Measurements from ENCODE around the gene SEMA3E.

Gene SEMA3E

GRCh38 chr7:83347945-83348444 lies 300.9 kb downstream of the SEMA3E start:
- DNase-seq (ENCODE audit: low spot score): peak; percentile 34

DNA sequence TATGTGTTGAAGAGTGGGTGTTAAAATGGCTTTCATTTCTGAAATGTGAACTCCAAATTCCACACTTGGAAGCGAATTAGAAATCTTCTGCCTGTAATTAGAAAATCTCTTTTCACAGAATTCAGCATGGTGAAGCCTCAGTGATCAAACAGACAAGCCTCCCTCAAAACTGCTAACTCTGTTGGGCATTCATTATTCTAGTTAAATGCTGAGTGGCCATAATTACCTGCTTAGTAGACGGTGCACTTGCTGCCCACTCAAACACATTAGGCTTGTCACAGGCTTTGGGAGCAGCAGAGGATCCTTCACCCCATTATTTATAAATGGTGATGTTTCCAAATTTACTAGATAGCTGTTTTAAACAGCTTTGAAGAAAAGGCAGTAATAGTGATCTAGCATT lies 309.0 kb downstream of the SEMA3E start:
- no peak for DNase-seq (ENCODE audit: low spot score)

DNA sequence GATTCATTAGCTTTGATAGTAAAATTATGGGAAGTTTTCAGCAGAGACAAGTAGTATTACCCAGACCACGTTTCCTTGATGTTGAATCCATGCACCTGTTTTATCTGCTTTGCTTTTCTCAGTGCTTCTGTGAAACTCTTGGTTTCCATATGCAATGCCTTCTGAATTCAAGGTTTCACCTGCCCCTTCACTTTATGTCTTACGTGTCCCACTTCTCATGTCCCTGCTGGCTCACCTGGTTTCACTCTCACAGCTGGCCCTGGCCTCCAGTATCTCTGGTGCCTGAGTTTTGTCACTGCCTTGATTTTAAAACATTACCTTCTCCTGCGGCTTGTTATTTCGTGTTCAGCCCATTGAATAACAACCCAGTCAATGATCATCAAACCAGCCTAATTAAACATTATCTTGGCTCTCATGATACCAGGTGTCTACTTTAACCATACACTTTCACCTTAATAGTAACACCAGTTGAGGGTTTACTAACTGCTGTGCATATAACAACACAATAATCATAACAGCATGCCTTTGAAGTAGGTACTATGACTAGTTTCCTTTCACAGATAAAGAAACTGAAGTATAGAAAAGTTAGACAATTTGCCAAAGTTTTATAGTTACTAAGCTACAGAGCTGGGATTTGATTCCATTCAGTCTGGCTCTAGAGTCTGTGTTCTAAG lies 310.5 kb downstream of the SEMA3E start:
- DNase-seq (ENCODE audit: low spot score): no peak

DNA sequence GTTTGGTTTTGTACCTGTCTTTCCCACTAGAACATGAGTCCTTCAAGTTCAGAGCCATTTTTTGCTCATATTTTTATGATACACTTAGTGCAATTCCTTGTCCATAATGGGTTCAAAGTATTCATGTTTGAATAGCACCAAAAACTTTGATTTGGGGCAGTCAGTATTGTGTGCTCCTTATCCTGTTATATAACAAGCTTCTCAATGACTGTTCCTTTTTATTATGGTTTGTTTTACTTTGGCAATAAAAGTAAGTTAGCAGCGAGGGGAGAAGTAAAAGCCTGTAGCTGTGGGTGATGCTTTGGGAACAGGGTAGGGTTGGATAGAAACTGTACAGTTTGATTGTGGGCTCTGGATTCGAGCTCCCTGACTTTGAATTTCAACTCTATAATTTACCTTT lies 311.9 kb downstream of the SEMA3E start:
- DNase-seq (ENCODE audit: low spot score): no peak

DNA sequence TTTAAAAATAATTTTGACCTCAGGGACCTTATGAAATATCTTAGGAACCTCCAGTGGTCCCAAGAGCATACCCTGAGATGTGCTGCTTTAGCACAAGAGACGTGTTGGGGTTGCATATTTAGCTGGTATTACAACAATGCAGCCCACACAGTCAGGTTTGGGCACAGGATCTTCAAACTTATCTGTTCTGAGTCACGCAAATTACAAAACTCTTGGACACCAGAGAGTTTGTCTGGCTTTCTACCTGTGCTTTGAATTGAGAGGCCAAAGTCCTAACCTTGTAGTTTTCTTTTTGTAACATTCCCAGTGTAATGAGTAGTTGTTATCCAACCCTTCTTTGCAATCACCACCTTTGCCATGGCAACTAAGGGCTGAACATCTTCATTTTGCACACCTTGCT lies 322.7 kb downstream of the SEMA3E start:
- DNase-seq (ENCODE audit: low spot score): no peak

DNA sequence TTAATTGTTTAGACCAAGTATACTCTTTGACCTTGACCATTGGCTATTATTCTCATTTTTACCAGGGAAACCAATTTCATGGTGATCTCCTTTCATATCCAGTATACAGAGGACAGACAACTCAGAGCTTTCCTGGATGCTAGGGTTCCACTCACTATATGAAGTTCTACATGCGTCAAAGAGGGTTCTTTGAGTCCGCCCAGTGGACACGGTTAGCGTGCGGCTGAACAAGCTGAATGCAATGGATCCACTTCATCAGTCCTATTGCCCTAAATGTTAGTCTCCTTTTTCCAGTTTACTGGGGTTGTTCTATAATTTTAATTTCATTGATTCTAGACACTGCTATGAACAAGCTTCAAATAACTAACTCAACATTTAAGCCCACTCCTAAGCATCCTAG lies 323.9 kb downstream of the SEMA3E start:
- DNase-seq (ENCODE audit: low spot score): no peak

DNA sequence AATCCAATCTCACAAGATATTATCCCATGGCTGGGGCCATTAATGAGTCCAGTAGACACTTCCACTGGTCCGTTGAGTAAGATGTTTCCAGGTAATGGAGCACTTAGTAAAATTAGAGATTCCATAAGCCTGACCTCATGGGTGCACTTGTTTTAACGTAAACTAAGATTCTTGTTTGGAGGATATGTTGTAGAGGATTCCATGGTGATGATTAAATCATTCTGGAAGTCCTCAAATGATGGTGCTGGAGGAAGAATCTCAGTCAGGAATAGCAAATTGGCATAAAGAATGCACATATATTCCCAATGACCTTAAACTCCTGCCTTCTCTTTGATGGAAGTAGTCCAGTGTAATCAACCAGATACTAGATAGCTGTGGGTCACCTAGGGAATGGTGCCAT lies 324.3 kb downstream of the SEMA3E start:
- DNase-seq (ENCODE audit: low spot score): no peak

- peak; percentile 35 for DNase-seq (ENCODE audit: low spot score)
These were observed 327.9 kb downstream of the SEMA3E start for GRCh38 chr7:83321011-83321410.

DNA sequence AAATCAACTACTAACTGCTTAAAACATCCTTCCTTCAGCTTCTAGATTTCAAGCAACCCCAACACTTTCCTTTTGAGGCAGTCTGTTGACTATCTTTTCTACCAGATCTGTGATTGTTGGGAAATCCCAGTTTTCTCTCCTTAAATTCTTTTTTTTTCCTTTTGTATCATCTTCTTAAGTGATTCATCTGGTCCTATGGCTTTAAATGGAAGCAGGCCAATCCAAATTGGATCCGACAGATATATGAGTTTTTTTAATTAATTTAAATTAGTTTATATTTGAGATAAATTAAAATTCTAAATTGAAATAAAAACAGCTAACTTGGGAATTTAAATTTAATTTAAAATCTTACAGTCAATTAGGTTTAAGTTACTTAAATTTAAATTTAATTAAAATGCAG lies 335.0 kb downstream of the SEMA3E start:
- DNase-seq (ENCODE audit: low spot score): no peak
